ENCODE measurements around the gene CTU2. TPM values are rescaled to one million over a fixed set of nuclear protein-coding genes. Genes with fewer than 3 reads are reported as not detected.

Gene CTU2
- total RNA-seq, 2 experiments from 2014 or later: 22.8 to 25.7 TPM

GRCh38 chr16:88672776-88673175 is 33.5 kb upstream of the CTU2 start:
- H3K36me3 Mint-ChIP-seq: peaks cover 5% of the 10 kb centered on the region
- no peak for ATAC-seq (ENCODE audit: low read depth)
- DNase-seq: no peak
- no peak overlapping the region for H3K4me3 Mint-ChIP-seq
- no peaks in the 10 kb centered on the region for H3K9me3 Mint-ChIP-seq
- no peaks in the 10 kb centered on the region for H3K27me3 Mint-ChIP-seq
- peaks cover 2% of the 10 kb centered on the region for H3K4me1 Mint-ChIP-seq
- no peak overlapping the region for H3K27ac Mint-ChIP-seq
- POLR2A ChIA-PET: interaction anchor here (0.8 to 2.5 kb wide), 2 partner anchors 8 to 9 kb away, joined by 3 to 17 read pairs; no protein-coding TSS in a partner anchor

GRCh38 chr16:88673716-88674379 is 32.5 kb upstream of the CTU2 start:
- POLR2A ChIA-PET: interaction anchor here (0.5 kb wide), 1 partner anchor 13 kb away, joined by 3 read pairs; no protein-coding TSS in a partner anchor
- no peaks in the 10 kb centered on the region for H3K9me3 Mint-ChIP-seq
- peak overlapping the region; percentile 25 for H3K27ac Mint-ChIP-seq

GRCh38 chr16:88676502-88677242 is 29.6 kb upstream of the CTU2 start:
- no peak overlapping the region for H3K27ac Mint-ChIP-seq
- POLR2A ChIA-PET: interaction anchor here (1.2 kb wide), 1 partner anchor 13 kb away, joined by 3 read pairs; no protein-coding TSS in a partner anchor
- ATAC-seq (ENCODE audit: low read depth) (no peak), DNase-seq (no peak)
- no peak overlapping the region for H3K4me3 Mint-ChIP-seq
- H3K27me3 Mint-ChIP-seq: no peaks in the 10 kb centered on the region
- peaks cover 7% of the 10 kb centered on the region for H3K36me3 Mint-ChIP-seq
- no peaks in the 10 kb centered on the region for H3K9me3 Mint-ChIP-seq
- H3K4me1 Mint-ChIP-seq: peaks cover 11% of the 10 kb centered on the region

More at GRCh38 chr16:88673716-88674379, 32.5 kb upstream of the CTU2 start:
- no peaks in the 10 kb centered on the region for H3K4me1 Mint-ChIP-seq
- H3K27me3 Mint-ChIP-seq: no peaks in the 10 kb centered on the region
- ATAC-seq (ENCODE audit: low read depth) (no peak), DNase-seq (no peak)
- no peaks in the 10 kb centered on the region for H3K36me3 Mint-ChIP-seq
- H3K4me3 Mint-ChIP-seq: no peak overlapping the region

GRCh38 chr16:88677721-88678120 is 28.6 kb upstream of the CTU2 start:
- Mint-ChIP-seq H3K27me3 (no peaks in the 10 kb centered on the region), H3K36me3 (peaks cover 8% of the 10 kb centered on the region), H3K4me1 (peaks cover 20% of the 10 kb centered on the region), H3K27ac (no peak overlapping the region), H3K4me3 (no peak overlapping the region), H3K9me3 (no peaks in the 10 kb centered on the region)
- POLR2A ChIA-PET: interaction anchor here (1.2 kb wide), 1 partner anchor 14 kb away, joined by 3 read pairs; no protein-coding TSS in a partner anchor
- ATAC-seq (ENCODE audit: low read depth) (no peak), DNase-seq (no peak)

GRCh38 chr16:88678224-88678979 is 27.9 kb upstream of the CTU2 start:
- Mint-ChIP-seq H3K4me1 (peaks cover 20% of the 10 kb centered on the region), H3K27me3 (no peaks in the 10 kb centered on the region), H3K4me3 (no peak overlapping the region), H3K9me3 (no peaks in the 10 kb centered on the region), H3K36me3 (peaks cover 8% of the 10 kb centered on the region), H3K27ac (no peak overlapping the region)
- ATAC-seq (ENCODE audit: low read depth) (no peak), DNase-seq (no peak)
- POLR2A ChIA-PET: no interaction called here

- H3K36me3 Mint-ChIP-seq: peaks cover 8% of the 10 kb centered on the region
- H3K4me3 Mint-ChIP-seq: peak overlapping the region; percentile 81
- POLR2A ChIA-PET: interaction anchor here (0.8 to 3.4 kb wide), 9 partner anchors 9 to 113 kb away, joined by 3 to 23 read pairs (median 5); no protein-coding TSS in a partner anchor
- H3K4me1 Mint-ChIP-seq: peaks cover 27% of the 10 kb centered on the region
- H3K27me3 Mint-ChIP-seq: no peaks in the 10 kb centered on the region
- peak overlapping the region; percentile 98 for H3K27ac Mint-ChIP-seq
- no peak for ATAC-seq (ENCODE audit: low read depth)
- no peak for DNase-seq
- no peaks in the 10 kb centered on the region for H3K9me3 Mint-ChIP-seq
Observed at GRCh38 chr16:88680554-88681083, 25.7 kb upstream of the CTU2 start.

- peak; percentile 70 for DNase-seq
- Mint-ChIP-seq H3K27ac (peak overlapping the region; percentile 98), H3K4me1 (peaks cover 27% of the 10 kb centered on the region), H3K27me3 (no peaks in the 10 kb centered on the region), H3K36me3 (peaks cover 8% of the 10 kb centered on the region), H3K4me3 (peak overlapping the region; percentile 81), H3K9me3 (no peaks in the 10 kb centered on the region)
- POLR2A ChIA-PET: interaction anchor here (1.0 to 3.4 kb wide), 11 partner anchors 9 to 113 kb away, joined by 3 to 23 read pairs (median 5); partner anchors contain the start of gene MVD
- peak; percentile 7 for ATAC-seq (ENCODE audit: low read depth)
Observed at GRCh38 chr16:88681084-88681680, 25.1 kb upstream of the CTU2 start.

GRCh38 chr16:88681709-88682451 is 24.4 kb upstream of the CTU2 start:
- peak; percentile 65 for DNase-seq
- Mint-ChIP-seq H3K27ac (peak overlapping the region; percentile 98), H3K4me3 (peak overlapping the region; percentile 81), H3K27me3 (no peaks in the 10 kb centered on the region), H3K36me3 (peaks cover 8% of the 10 kb centered on the region), H3K4me1 (peaks cover 27% of the 10 kb centered on the region), H3K9me3 (no peaks in the 10 kb centered on the region)
- POLR2A ChIA-PET: interaction anchor here (1.0 to 3.4 kb wide), 13 partner anchors 10 to 511 kb away, joined by 3 to 23 read pairs (median 3); partner anchors contain the start of gene MVD
- ATAC-seq (ENCODE audit: low read depth): peak; percentile 65

- Mint-ChIP-seq H3K27me3 (peaks cover 1% of the 10 kb centered on the region), H3K4me1 (peaks cover 35% of the 10 kb centered on the region), H3K36me3 (peaks cover 8% of the 10 kb centered on the region), H3K4me3 (peak overlapping the region; percentile 86), H3K9me3 (no peaks in the 10 kb centered on the region), H3K27ac (peak overlapping the region; percentile 73)
- no peak for ATAC-seq (ENCODE audit: low read depth)
- no peak for DNase-seq
- POLR2A ChIA-PET: interaction anchor here (0.8 to 4.3 kb wide), 3 partner anchors 18 to 125 kb away, joined by 3 to 66 read pairs (median 4); no protein-coding TSS in a partner anchor
Observed at GRCh38 chr16:88684569-88685155, 21.6 kb upstream of the CTU2 start.

- peak; percentile 81 for DNase-seq
- no peaks in the 10 kb centered on the region for H3K9me3 Mint-ChIP-seq
- peaks cover 1% of the 10 kb centered on the region for H3K27me3 Mint-ChIP-seq
- peak overlapping the region; percentile 86 for H3K4me3 Mint-ChIP-seq
- H3K4me1 Mint-ChIP-seq: peaks cover 35% of the 10 kb centered on the region
- H3K36me3 Mint-ChIP-seq: peaks cover 5% of the 10 kb centered on the region
- peak overlapping the region; percentile 73 for H3K27ac Mint-ChIP-seq
- POLR2A ChIA-PET: interaction anchor here (0.6 to 4.3 kb wide), 5 partner anchors 17 to 125 kb away, joined by 3 to 66 read pairs (median 4); partner anchors contain the start of gene CYBA
- ATAC-seq (ENCODE audit: low read depth): peak; percentile 10
Observed at GRCh38 chr16:88685156-88686061, 20.9 kb upstream of the CTU2 start.

GRCh38 chr16:88686062-88686438 is 20.3 kb upstream of the CTU2 start:
- peak overlapping the region; percentile 45 for H3K27ac Mint-ChIP-seq
- peak; percentile 37 for ATAC-seq (ENCODE audit: low read depth)
- H3K36me3 Mint-ChIP-seq: peaks cover 2% of the 10 kb centered on the region
- POLR2A ChIA-PET: interaction anchor here (0.6 to 4.3 kb wide), 4 partner anchors 17 to 115 kb away, joined by 3 to 66 read pairs (median 4); no protein-coding TSS in a partner anchor
- peaks cover 37% of the 10 kb centered on the region for H3K4me1 Mint-ChIP-seq
- H3K4me3 Mint-ChIP-seq: peak overlapping the region; percentile 86
- H3K27me3 Mint-ChIP-seq: peaks cover 1% of the 10 kb centered on the region
- no peaks in the 10 kb centered on the region for H3K9me3 Mint-ChIP-seq
- no peak for DNase-seq

Measured in activated naive CD8-positive, alpha-beta T cell treated with anti-CD3 and anti-CD28 coated beads, Interleukin-2, amount 10 ng/mL, durations not matched to agents 7 days and 5 days (primary cell).